ENCODE measurements around the gene URB1.

- no peak for TF ChIP-seq SUZ12 (IDR thresholded peaks at IDR 0.05; ENCODE audit: extremely low read depth, insufficient read depth, insufficient read length)
- no peak for TF ChIP-seq ZNF274 (IDR thresholded peaks at IDR 0.05; ENCODE audit: low read depth, low read length)
These were observed 78.0 kb downstream of the URB1 start for GRCh38 chr21:32314806-32315205.

Data from NT2/D1 (cell line).